IPS DF 19.7 (cell line): ENCODE measurements around the gene PDXDC1.
"Not testable (repeated sequence)": the region's sequence is repeated elsewhere in the genome, so short reads cannot be mapped to it uniquely, and the experiment has no call there.

Experiments used
- DNase-seq: peaks from one replicate; pipeline ENCODE4 v3.0.0-alpha.2; 2013; ENCODE audit warnings: low read depth, low spot score

PDXDC1 gene

GRCh38 chr16:14973785-14974322 is 972 bp upstream of the PDXDC1 start:
- DNase-seq, result not testable (repeated sequence)

GRCh38 chr16:14974331-14974655 is 533 bp upstream of the PDXDC1 start:
- DNase-seq, result not testable (repeated sequence)

GRCh38 chr16:14975418-14976194 is 780 bp downstream of the PDXDC1 start:
- not testable (repeated sequence) for DNase-seq

GRCh38 chr16:14976971-14977736 is 2.3 kb downstream of the PDXDC1 start:
- not testable (repeated sequence) for DNase-seq

GRCh38 chr16:14978281-14978680 is 3.5 kb downstream of the PDXDC1 start:
- not testable (repeated sequence) for DNase-seq

GRCh38 chr16:14978908-14979307 is 4.1 kb downstream of the PDXDC1 start:
- not testable (repeated sequence) for DNase-seq

- DNase-seq, result not testable (repeated sequence)
Measured at GRCh38 chr16:14981234-14981633, 6.4 kb downstream of the PDXDC1 start.

- DNase-seq, result not testable (repeated sequence)
Measured at GRCh38 chr16:14982521-14982920, 7.7 kb downstream of the PDXDC1 start.

GRCh38 chr16:14988092-14988491 is 13.3 kb downstream of the PDXDC1 start:
- DNase-seq, result not testable (repeated sequence)

GRCh38 chr16:14988661-14989191 is 13.9 kb downstream of the PDXDC1 start:
- not testable (repeated sequence) for DNase-seq

GRCh38 chr16:14989291-14990281 is 14.8 kb downstream of the PDXDC1 start:
- DNase-seq, result not testable (repeated sequence)

- DNase-seq, result not testable (repeated sequence)
Measured at GRCh38 chr16:14993277-14994151, 18.7 kb downstream of the PDXDC1 start.

- not testable (repeated sequence) for DNase-seq
Measured at GRCh38 chr16:14996702-14997101, 21.9 kb downstream of the PDXDC1 start.

- DNase-seq, result not testable (repeated sequence)
Measured at GRCh38 chr16:14998300-14998699, 23.5 kb downstream of the PDXDC1 start.

- not testable (repeated sequence) for DNase-seq
Measured at GRCh38 chr16:14999845-15000244, 25.0 kb downstream of the PDXDC1 start.

- DNase-seq, result not testable (repeated sequence)
Measured at GRCh38 chr16:15002448-15002847, 27.6 kb downstream of the PDXDC1 start.

GRCh38 chr16:15005357-15006132 is 30.7 kb downstream of the PDXDC1 start:
- not testable (repeated sequence) for DNase-seq

- not testable (repeated sequence) for DNase-seq
Measured at GRCh38 chr16:15008647-15009046, 33.8 kb downstream of the PDXDC1 start.

GRCh38 chr16:15012941-15013340 is 38.1 kb downstream of the PDXDC1 start:
- not testable (repeated sequence) for DNase-seq
